HG02938 (cell line): ENCODE data around the gene SETD2.
"Not testable (repeated sequence)": the region's sequence is repeated elsewhere in the genome, so short reads cannot be mapped to it uniquely, and the experiment has no call there.

ENCODE experiments used
- ATAC-seq: cut with Tn5 transposase; IDR thresholded peaks from one replicate; pipeline ENCODE4 v1.9.1; 2021; ENCODE audit warnings: mild to moderate bottlenecking, moderate library complexity; ENCODE audit not compliant: unreplicated experiment

Gene SETD2

GRCh38 chr3:47156396-47156795 is 7.5 kb downstream of the SETD2 start:
- no peak for ATAC-seq

- ATAC-seq = no peak
Observed at GRCh38 chr3:47152578-47152977, 11.3 kb downstream of the SETD2 start.

GRCh38 chr3:47151836-47152235 is 12.1 kb downstream of the SETD2 start:
- ATAC-seq = no peak

GRCh38 chr3:47149339-47149933 is 14.5 kb downstream of the SETD2 start:
- no peak for ATAC-seq

- ATAC-seq = no peak
Observed at GRCh38 chr3:47145272-47145671, 18.6 kb downstream of the SETD2 start.

- no peak for ATAC-seq
Observed at GRCh38 chr3:47143068-47143467, 20.8 kb downstream of the SETD2 start.

- not testable (repeated sequence) for ATAC-seq
Observed at GRCh38 chr3:47142536-47142935, 21.4 kb downstream of the SETD2 start.

GRCh38 chr3:47140973-47141461 is 22.9 kb downstream of the SETD2 start:
- ATAC-seq = peak; percentile 85

- ATAC-seq = not testable (repeated sequence)
Observed at GRCh38 chr3:47140553-47140952, 23.4 kb downstream of the SETD2 start.

GRCh38 chr3:47134311-47134710 is 29.6 kb downstream of the SETD2 start:
- no peak for ATAC-seq

- ATAC-seq = no peak
Observed at GRCh38 chr3:47133641-47134040, 30.3 kb downstream of the SETD2 start.

- ATAC-seq = no peak
Observed at GRCh38 chr3:47130557-47130956, 33.4 kb downstream of the SETD2 start.

- no peak for ATAC-seq
Observed at GRCh38 chr3:47128137-47128536, 35.8 kb downstream of the SETD2 start.

GRCh38 chr3:47123857-47124256 is 40.1 kb downstream of the SETD2 start:
- ATAC-seq = no peak

GRCh38 chr3:47121409-47121808 is 42.5 kb downstream of the SETD2 start:
- ATAC-seq = no peak

- ATAC-seq = no peak
Observed at GRCh38 chr3:47120138-47120537, 43.8 kb downstream of the SETD2 start.

- not testable (repeated sequence) for ATAC-seq
Observed at GRCh38 chr3:47119387-47119786, 44.5 kb downstream of the SETD2 start.

GRCh38 chr3:47117807-47118364 is 46.0 kb downstream of the SETD2 start:
- no peak for ATAC-seq

- not testable (repeated sequence) for ATAC-seq
Observed at GRCh38 chr3:47115524-47115923, 48.4 kb downstream of the SETD2 start.

- ATAC-seq = no peak
Observed at GRCh38 chr3:47113669-47114365, 50.1 kb downstream of the SETD2 start.

- no peak for ATAC-seq
Observed at GRCh38 chr3:47112997-47113396, 50.9 kb downstream of the SETD2 start.

- no peak for ATAC-seq
Observed at GRCh38 chr3:47109393-47109792, 54.5 kb downstream of the SETD2 start.
